NT2/D1 (cell line): Measurements from ENCODE around the gene MTMR8.

Experiments
- YY1 ChIP-seq: IDR thresholded peaks from 2 replicates; pipeline ENCODE4 v1.6.1; 2011; ENCODE audit not compliant: insufficient read length, insufficient read depth
- ZNF274 ChIP-seq: IDR thresholded peaks from 2 replicates; pipeline ENCODE4 v1.6.1; 2011; ENCODE audit warnings: mild to moderate bottlenecking, low read depth, low read length

GRCh38 chrX:64394874-64395567, at the start of gene MTMR8:
- TF ChIP-seq ZNF274 (no peak), YY1 (peak; percentile 96)
